WERI-Rb-1 (cell line): Measurements from ENCODE around the gene MOCOS.

Experiments used
- DNase-seq: peaks from one replicate; pipeline ENCODE4 v3.0.0-alpha.2; 2020
- H3K27ac ChIP-seq: fragments of 250-450 bp; sonication (Bioruptor Pico); 2 replicates; pipeline ENCODE4 v1.5.1; 2020; ENCODE audit warnings: mild to moderate bottlenecking, moderate library complexity
- H3K27me3 ChIP-seq: fragments of 250-450 bp; sonication (Bioruptor Pico); 2 replicates; pipeline ENCODE4 v1.5.1; 2021; ENCODE audit warnings: mild to moderate bottlenecking, low read depth, moderate library complexity; ENCODE audit not compliant: insufficient read depth, severe bottlenecking
- H3K36me3 ChIP-seq: fragments of 250-450 bp; sonication (Bioruptor Pico); 2 replicates; pipeline ENCODE4 v1.5.1; 2020; ENCODE audit warnings: mild to moderate bottlenecking, moderate library complexity
- H3K4me3 ChIP-seq: 2 replicates; pipeline ENCODE4 v1.5.1; 2011; ENCODE audit warnings: low read depth, mild to moderate bottlenecking, control low read depth, low read length
- H3K9me3 ChIP-seq: fragments of 250-450 bp; sonication (Bioruptor Pico); 2 replicates; pipeline ENCODE4 v1.5.1; 2021; ENCODE audit warnings: mild to moderate bottlenecking, moderate library complexity; ENCODE audit not compliant: severe bottlenecking
- TF ChIP-seq, protein P1 (sequence below): IDR thresholded peaks from 2 replicates; pipeline ENCODE4 v1.5.1; 2011; ENCODE audit warnings: low read depth, mild to moderate bottlenecking, control low read depth, inconsistent platforms, low read length

MOCOS gene

DNA sequence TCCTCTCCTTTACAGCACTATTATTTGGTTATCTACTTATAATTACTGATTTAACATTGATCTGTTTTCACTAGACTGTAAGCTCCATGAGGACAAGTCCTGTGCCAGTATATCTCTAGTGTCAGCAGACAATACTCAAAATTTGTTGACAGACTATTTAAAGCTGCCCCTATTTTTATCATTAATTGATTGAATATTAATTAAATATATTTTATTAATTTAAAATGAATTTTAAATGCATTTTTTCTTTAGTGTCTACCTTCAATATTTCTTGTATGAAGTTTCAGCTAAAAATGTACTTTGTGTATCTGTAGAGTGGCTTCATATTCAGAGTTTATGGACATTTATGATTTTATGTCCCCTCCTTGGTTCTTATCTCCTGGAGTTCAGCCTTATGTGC lies 83.9 kb downstream of the MOCOS start:
- no peaks in the 10 kb centered on the region for H3K36me3 ChIP-seq
- H3K27me3 ChIP-seq = no peaks in the 10 kb centered on the region
- TF ChIP-seq, protein P1, sequence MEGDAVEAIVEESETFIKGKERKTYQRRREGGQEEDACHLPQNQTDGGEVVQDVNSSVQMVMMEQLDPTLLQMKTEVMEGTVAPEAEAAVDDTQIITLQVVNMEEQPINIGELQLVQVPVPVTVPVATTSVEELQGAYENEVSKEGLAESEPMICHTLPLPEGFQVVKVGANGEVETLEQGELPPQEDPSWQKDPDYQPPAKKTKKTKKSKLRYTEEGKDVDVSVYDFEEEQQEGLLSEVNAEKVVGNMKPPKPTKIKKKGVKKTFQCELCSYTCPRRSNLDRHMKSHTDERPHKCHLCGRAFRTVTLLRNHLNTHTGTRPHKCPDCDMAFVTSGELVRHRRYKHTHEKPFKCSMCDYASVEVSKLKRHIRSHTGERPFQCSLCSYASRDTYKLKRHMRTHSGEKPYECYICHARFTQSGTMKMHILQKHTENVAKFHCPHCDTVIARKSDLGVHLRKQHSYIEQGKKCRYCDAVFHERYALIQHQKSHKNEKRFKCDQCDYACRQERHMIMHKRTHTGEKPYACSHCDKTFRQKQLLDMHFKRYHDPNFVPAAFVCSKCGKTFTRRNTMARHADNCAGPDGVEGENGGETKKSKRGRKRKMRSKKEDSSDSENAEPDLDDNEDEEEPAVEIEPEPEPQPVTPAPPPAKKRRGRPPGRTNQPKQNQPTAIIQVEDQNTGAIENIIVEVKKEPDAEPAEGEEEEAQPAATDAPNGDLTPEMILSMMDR = no peak
- DNase-seq = no peak
- no peaks in the 10 kb centered on the region for H3K9me3 ChIP-seq
- H3K4me3 ChIP-seq = no peak overlapping the region
- no peak overlapping the region for H3K27ac ChIP-seq

DNA sequence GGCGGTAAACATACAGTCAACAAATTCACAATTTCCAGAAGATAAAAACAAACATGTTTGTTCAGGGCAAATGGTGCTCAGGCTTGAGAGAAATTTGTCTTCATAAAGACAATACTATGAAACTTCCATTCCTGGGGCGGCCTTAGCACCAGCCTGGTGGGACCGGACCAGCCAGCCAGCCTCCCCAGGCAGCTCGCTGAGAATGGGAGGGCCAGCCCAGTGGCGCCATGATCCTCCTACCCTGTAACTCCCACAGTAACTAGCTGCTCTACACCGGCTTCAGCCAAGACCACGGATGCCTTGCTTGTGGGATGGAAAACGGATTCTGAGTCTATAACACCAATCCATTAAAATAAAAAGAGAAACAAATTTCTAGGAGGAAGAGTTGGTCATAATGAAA lies 86.0 kb downstream of the MOCOS start:
- Histone ChIP-seq H3K36me3 (no peaks in the 10 kb centered on the region), H3K27me3 (no peaks in the 10 kb centered on the region), H3K9me3 (no peaks in the 10 kb centered on the region), H3K27ac (no peak overlapping the region), H3K4me3 (no peak overlapping the region)
- TF ChIP-seq, protein P1 = no peak
- no peak for DNase-seq

DNA sequence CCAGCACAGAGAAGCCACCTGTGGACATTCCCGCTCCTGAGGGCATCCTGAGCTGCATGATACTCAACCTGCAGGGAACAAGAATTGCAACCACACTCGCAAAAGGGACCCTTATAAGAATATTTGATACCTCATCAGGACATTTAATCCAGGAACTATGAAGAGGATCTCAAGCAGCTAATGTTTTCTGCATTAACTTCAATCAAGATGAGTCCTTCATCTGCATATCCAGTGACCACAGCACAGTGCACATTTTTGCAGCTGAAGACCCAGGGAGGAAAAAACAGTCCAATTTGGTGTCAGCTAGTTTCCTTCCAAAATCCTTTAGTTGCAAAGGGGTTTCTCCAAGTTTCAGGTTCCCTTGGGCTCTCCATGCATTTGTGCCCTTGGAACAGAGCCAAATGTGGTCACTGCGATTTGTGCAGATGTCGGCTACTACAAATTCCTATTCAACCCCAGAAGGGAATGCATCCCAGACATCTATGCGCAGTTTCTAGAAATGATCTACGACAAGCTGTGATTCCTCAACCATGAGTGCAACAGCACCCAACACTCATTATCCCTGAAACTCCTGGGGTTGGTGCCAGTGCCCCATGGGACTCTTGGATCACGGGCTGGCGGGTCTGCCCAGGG lies 86.9 kb downstream of the MOCOS start:
- H3K4me3 ChIP-seq = no peak overlapping the region
- no peak for DNase-seq
- H3K27ac ChIP-seq = no peak overlapping the region
- no peaks in the 10 kb centered on the region for H3K36me3 ChIP-seq
- no peaks in the 10 kb centered on the region for H3K27me3 ChIP-seq
- no peaks in the 10 kb centered on the region for H3K9me3 ChIP-seq
- TF ChIP-seq, protein P1 = no peak

DNA sequence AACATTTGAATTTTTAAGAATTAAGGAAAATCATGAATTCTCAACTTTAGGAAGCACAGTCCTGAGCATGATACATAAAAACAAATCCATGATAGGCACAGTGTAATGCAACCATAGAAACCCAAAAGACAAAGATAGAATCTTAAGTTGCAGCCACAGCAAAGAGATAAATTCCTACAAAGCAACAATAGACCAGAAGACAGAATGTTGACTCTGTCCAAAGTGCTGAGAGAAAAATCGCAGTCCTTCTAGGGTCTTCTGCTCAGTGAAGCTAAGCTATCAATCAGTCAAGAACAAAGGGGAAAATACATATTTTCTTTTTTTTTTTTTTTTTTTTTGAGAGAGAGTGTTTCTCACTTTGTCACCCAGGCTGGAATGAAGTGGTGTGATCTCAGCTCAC lies 88.3 kb downstream of the MOCOS start:
- no peak for DNase-seq
- Histone ChIP-seq H3K27me3 (no peaks in the 10 kb centered on the region), H3K36me3 (no peaks in the 10 kb centered on the region), H3K27ac (no peak overlapping the region), H3K9me3 (no peaks in the 10 kb centered on the region), H3K4me3 (no peak overlapping the region)
- TF ChIP-seq, protein P1 = no peak

DNA sequence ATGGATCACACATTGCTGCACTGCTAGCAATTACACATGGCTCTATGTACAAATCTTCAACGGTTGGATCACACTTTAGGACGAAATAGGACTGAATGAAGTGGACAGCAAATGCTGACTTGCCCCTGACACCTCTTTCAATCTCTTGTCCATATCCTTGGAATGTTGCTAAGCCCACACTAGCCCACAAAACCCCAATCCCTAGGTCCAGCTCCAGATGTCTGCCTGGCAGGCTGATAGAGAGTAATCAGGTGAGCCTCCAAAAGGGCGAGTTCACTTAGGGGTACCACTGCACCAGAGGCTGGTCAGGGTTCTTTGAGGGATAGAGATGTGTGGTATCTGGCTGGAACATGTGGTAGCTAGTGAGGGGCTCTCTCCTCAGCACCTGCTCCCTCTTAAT lies 91.7 kb downstream of the MOCOS start:
- no peak overlapping the region for H3K4me3 ChIP-seq
- TF ChIP-seq, protein P1 = no peak

DNA sequence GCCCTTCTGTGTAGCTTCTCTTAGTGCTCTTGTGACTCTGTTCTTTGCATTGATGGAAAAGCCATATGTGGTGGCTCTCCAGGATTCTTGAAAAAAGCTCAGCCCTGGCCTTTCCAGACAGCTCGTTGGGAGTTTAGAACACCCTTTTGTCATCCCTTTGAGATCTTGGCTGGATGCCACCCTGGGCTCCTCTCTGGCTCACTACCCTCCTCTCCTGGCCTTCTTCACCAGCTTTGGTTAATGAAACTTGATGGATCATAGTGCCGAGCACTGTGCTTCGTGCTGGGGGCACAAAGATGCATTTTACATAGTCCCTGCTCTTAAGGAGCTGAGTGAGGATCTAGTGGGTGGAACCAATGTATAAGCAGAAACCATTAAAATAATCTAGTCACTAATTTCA lies 94.6 kb downstream of the MOCOS start:
- no peaks in the 10 kb centered on the region for H3K9me3 ChIP-seq
- TF ChIP-seq, protein P1 = no peak
- H3K27me3 ChIP-seq = no peaks in the 10 kb centered on the region
- H3K27ac ChIP-seq = no peak overlapping the region
- H3K4me3 ChIP-seq = no peak overlapping the region
- DNase-seq = no peak
- no peaks in the 10 kb centered on the region for H3K36me3 ChIP-seq

More for the DNA sequence above, 91.7 kb downstream of the MOCOS start:
- H3K27ac ChIP-seq = no peak overlapping the region
- H3K36me3 ChIP-seq = no peaks in the 10 kb centered on the region
- no peak for DNase-seq
- no peaks in the 10 kb centered on the region for H3K9me3 ChIP-seq
- H3K27me3 ChIP-seq = no peaks in the 10 kb centered on the region
